Measurements from ENCODE around the gene EMID1. TPM values are rescaled to one million over a fixed set of nuclear protein-coding genes. Genes with fewer than 3 reads are reported as not detected.

Gene EMID1
- total and polyA plus RNA-seq, 2 experiments from 2014 or later, result 11.5 to 15.0 TPM

DNA sequence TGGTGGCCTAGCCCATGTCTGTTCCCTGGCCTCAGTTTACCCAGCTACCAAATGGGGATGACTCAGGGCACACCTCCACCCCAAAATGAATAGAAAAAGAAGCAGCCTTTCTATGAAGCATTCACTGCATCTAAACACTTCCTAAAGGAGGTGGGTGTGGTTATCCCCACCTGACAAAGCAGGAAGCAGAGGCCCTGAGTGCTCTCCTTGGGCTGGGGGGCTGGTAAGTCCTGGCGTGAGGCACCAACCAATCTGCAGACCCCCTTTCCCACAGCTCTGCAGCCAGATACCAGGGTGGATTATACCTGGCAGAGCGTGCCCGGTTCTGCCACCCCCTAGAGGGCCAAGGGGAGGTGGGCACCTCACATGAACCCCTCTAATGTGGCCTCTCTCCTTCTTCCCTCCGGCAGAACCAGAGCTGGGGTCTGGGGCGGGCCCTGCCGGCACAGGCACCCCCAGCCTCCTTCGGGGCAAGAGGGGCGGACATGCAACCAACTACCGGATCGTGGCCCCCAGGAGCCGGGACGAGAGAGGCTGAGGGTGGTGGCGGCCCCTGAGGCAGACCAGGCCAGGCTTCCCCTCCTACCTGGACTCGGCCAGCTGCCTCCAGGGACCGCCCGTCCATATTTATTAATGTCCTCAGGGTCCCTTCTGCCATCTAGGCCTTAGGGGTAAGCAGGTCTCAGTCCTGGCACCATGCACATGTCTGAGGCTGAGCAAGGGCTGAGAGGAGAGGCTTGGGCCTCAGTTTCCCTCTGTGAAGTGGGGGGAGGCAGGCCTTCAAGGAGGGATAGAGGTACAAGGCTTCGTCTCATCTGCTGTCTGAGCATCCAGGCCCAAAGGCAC is 52.9 kb downstream of the EMID1 start:
- no peaks in the 10 kb centered on the region for H3K9me3 ChIP-seq (ENCODE audit: low read depth)
- 95% methylated on average over 17 of the region's 17 CpGs for WGBS (ENCODE audit: low lambda C conversion rate, missing lambda C conversion rate)
- H4K20me1 ChIP-seq (ENCODE audit: insufficient read depth, poor library complexity, severe bottlenecking), result no peaks in the 10 kb centered on the region
- TF ChIP-seq, protein P1, sequence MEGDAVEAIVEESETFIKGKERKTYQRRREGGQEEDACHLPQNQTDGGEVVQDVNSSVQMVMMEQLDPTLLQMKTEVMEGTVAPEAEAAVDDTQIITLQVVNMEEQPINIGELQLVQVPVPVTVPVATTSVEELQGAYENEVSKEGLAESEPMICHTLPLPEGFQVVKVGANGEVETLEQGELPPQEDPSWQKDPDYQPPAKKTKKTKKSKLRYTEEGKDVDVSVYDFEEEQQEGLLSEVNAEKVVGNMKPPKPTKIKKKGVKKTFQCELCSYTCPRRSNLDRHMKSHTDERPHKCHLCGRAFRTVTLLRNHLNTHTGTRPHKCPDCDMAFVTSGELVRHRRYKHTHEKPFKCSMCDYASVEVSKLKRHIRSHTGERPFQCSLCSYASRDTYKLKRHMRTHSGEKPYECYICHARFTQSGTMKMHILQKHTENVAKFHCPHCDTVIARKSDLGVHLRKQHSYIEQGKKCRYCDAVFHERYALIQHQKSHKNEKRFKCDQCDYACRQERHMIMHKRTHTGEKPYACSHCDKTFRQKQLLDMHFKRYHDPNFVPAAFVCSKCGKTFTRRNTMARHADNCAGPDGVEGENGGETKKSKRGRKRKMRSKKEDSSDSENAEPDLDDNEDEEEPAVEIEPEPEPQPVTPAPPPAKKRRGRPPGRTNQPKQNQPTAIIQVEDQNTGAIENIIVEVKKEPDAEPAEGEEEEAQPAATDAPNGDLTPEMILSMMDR (IDR thresholded peaks at IDR 0.05; ENCODE audit: poor library complexity), result no peak
- TF ChIP-seq EZH2 (IDR thresholded peaks at IDR 0.05; ENCODE audit: borderline replicate concordance), result no peak
- no peak for TF ChIP-seq EZH2phosphoT487 (IDR thresholded peaks at IDR 0.05; ENCODE audit: low read depth, severe bottlenecking, unreplicated experiment)
- H3K4me3 ChIP-seq, result no peak overlapping the region
- H3K9me2 ChIP-seq (replicated peaks; ENCODE audit: insufficient read depth), result no peaks in the 10 kb centered on the region
- H2AFZ ChIP-seq, result no peak overlapping the region
- H3K4me2 ChIP-seq, result no peak overlapping the region
- no peaks in the 10 kb centered on the region for H3K4me1 ChIP-seq (ENCODE audit: insufficient read depth)
- no peak overlapping the region for H3K27ac ChIP-seq
- no peaks in the 10 kb centered on the region for H3K79me2 ChIP-seq
- no peaks in the 10 kb centered on the region for H3K36me3 ChIP-seq (replicated peaks; ENCODE audit: insufficient read depth, low read depth)
- H3K27me3 ChIP-seq, result no peaks in the 10 kb centered on the region
- DNase-seq (ENCODE audit: low spot score), result no peak

- Histone ChIP-seq H3K79me2 (no peaks in the 10 kb centered on the region), H3K9me3 (ENCODE audit: low read depth) (no peaks in the 10 kb centered on the region), H3K4me2 (no peak overlapping the region), H3K27me3 (no peaks in the 10 kb centered on the region), H3K27ac (no peak overlapping the region), H3K4me1 (ENCODE audit: insufficient read depth) (no peaks in the 10 kb centered on the region), H4K20me1 (ENCODE audit: insufficient read depth, poor library complexity, severe bottlenecking) (no peaks in the 10 kb centered on the region), H2AFZ (no peak overlapping the region), H3K36me3 (replicated peaks; ENCODE audit: insufficient read depth, low read depth) (no peaks in the 10 kb centered on the region), H3K9me2 (replicated peaks; ENCODE audit: insufficient read depth) (no peaks in the 10 kb centered on the region), H3K4me3 (no peak overlapping the region)
- 72% methylated on average over 10 of the region's 11 CpGs for WGBS (ENCODE audit: low lambda C conversion rate, missing lambda C conversion rate)
- no peak for TF ChIP-seq EZH2 (IDR thresholded peaks at IDR 0.05; ENCODE audit: borderline replicate concordance)
- no peak for TF ChIP-seq EZH2phosphoT487 (IDR thresholded peaks at IDR 0.05; ENCODE audit: low read depth, severe bottlenecking, unreplicated experiment)
- TF ChIP-seq, protein P1 (IDR thresholded peaks at IDR 0.05; ENCODE audit: poor library complexity), result no peak
- no peak for DNase-seq (ENCODE audit: low spot score)
Measured at GRCh38 chr22:29259253-29259899, 53.7 kb downstream of the EMID1 start.

DNA sequence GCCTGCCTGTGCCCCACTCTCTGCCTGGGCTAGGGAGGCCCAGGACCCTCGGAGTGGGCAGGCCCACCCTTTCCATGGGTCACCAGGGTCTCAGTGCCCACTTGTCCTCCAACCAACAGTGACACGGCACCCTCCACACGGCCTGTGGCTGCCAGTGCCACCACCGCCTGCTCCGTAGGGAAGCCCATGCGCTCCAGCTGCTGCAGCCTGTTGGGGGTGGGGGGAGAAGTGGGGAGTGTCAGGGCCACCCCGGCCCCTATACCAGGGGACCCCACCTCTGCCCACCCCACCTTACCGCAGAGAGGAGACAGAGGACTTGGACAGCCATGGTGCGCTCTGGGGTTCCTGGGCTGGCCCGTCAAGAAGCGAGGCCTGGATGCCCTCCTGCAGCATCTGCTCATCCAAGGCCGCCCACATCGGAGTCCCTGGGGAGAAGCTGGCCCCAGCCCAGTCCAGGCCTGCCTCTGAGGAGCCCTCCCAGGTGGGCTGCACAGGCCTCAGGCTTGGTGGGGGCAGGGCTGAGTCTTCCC is 54.4 kb downstream of the EMID1 start:
- Histone ChIP-seq H3K9me3 (ENCODE audit: low read depth) (no peaks in the 10 kb centered on the region), H2AFZ (no peak overlapping the region), H3K4me3 (no peak overlapping the region), H3K4me2 (no peak overlapping the region), H3K27me3 (no peaks in the 10 kb centered on the region), H4K20me1 (ENCODE audit: insufficient read depth, poor library complexity, severe bottlenecking) (no peaks in the 10 kb centered on the region), H3K9me2 (replicated peaks; ENCODE audit: insufficient read depth) (no peaks in the 10 kb centered on the region), H3K4me1 (ENCODE audit: insufficient read depth) (no peaks in the 10 kb centered on the region), H3K79me2 (no peaks in the 10 kb centered on the region), H3K36me3 (replicated peaks; ENCODE audit: insufficient read depth, low read depth) (no peaks in the 10 kb centered on the region), H3K27ac (no peak overlapping the region)
- TF ChIP-seq, protein P1 (IDR thresholded peaks at IDR 0.05; ENCODE audit: poor library complexity), result no peak
- TF ChIP-seq EZH2 (IDR thresholded peaks at IDR 0.05; ENCODE audit: borderline replicate concordance) (no peak), EZH2phosphoT487 (IDR thresholded peaks at IDR 0.05; ENCODE audit: low read depth, severe bottlenecking, unreplicated experiment) (no peak)
- WGBS (ENCODE audit: low lambda C conversion rate, missing lambda C conversion rate), result 96% methylated on average over 9 of the region's 13 CpGs
- DNase-seq (ENCODE audit: low spot score), result no peak

All from hepatocyte (in vitro differentiated cells).